SU-DHL-6 (cell line): ENCODE data around the gene SLC38A8.

Source experiments
- H2AFZ ChIP-seq: fragments of 200-600 bp; sonication (generic); 2 replicates; pipeline ENCODE4 v1.6.1; 2014; ENCODE audit warnings: low read depth, mild to moderate bottlenecking, moderate library complexity, mixed read lengths, antibody characterized with exemption, low read length; ENCODE audit not compliant: severe bottlenecking
- H3F3A ChIP-seq: fragments of 200-600 bp; shearing (Covaris generic); 2 replicates; pipeline ENCODE4 v1.6.0; 2016; ENCODE audit warnings: antibody characterized with exemption, mild to moderate bottlenecking; ENCODE audit not compliant: insufficient read depth
- H3K27ac ChIP-seq: fragments of 200-600 bp; sonication (generic); 2 replicates; pipeline ENCODE4 v1.5.1; 2016; ENCODE audit warnings: low read depth, mild to moderate bottlenecking, low read length, moderate library complexity, mixed read lengths
- H3K27me3 ChIP-seq: fragments of 200-600 bp; sonication (generic), shearing (Covaris generic); 2 replicates; pipeline ENCODE4 v1.6.0; 2014; ENCODE audit warnings: mild to moderate bottlenecking, low read length
- H3K36me3 ChIP-seq: fragments of 200-600 bp; sonication (generic); 2 replicates; pipeline ENCODE4 v1.6.1; 2014; ENCODE audit warnings: mild to moderate bottlenecking, low read length, mixed read lengths
- H3K4me2 ChIP-seq: fragments of 300-600, 200-600 bp; shearing (Covaris generic), sonication (generic); 2 replicates; pipeline ENCODE4 v1.6.0; 2014; ENCODE audit warnings: low read length, low read depth, mild to moderate bottlenecking; ENCODE audit not compliant: poor library complexity, severe bottlenecking
- H3K4me3 ChIP-seq: fragments of 200-600 bp; sonication (generic); 2 replicates; pipeline ENCODE4 v1.5.1; 2014; ENCODE audit warnings: antibody characterized with exemption, low read length, mild to moderate bottlenecking, mixed read lengths; ENCODE audit not compliant: insufficient read depth, poor library complexity, severe bottlenecking
- H3K79me2 ChIP-seq: fragments of 200-600 bp; sonication (generic); 2 replicates; pipeline ENCODE4 v1.6.1; 2014; ENCODE audit warnings: mild to moderate bottlenecking, low read length, moderate library complexity; ENCODE audit not compliant: insufficient read depth
- H3K9ac ChIP-seq: fragments of 200-600 bp; sonication (generic); 2 replicates; pipeline ENCODE4 v1.7.0; 2014; ENCODE audit warnings: mild to moderate bottlenecking, low read length
- H3K9me2 ChIP-seq: fragments of 200-600 bp; sonication (generic); replicated peaks from 2 replicates; pipeline ENCODE4 v1.6.1; 2014; ENCODE audit warnings: low read length; ENCODE audit not compliant: insufficient read depth
- H3K9me3 ChIP-seq: fragments of 200-600 bp; sonication (generic); 2 replicates; pipeline ENCODE4 v1.6.1; 2014; ENCODE audit warnings: low read length, mixed read lengths; ENCODE audit not compliant: insufficient read depth
- H4K20me1 ChIP-seq: fragments of 200-600 bp; sonication (generic); 2 replicates; pipeline ENCODE4 v1.6.1; 2014; ENCODE audit warnings: low read depth, mild to moderate bottlenecking, antibody characterized with exemption, low read length, moderate library complexity, mixed read lengths
- EZH2phosphoT487 ChIP-seq: fragments of 200-600 bp; sonication (generic), shearing (Covaris generic); conservative IDR thresholded peaks from 2 replicates; pipeline ENCODE4 v1.6.1; 2018; ENCODE audit warnings: mild to moderate bottlenecking, antibody characterized with exemption, low read length, moderate library complexity, mixed read lengths
- TF ChIP-seq, protein P1 (sequence below): fragments of 200-600 bp; sonication (generic); IDR thresholded peaks from one replicate; pipeline ENCODE4 v1.5.1; 2017; ENCODE audit warnings: antibody characterized with exemption, mild to moderate bottlenecking, low read length, moderate library complexity; ENCODE audit not compliant: insufficient read depth, poor library complexity, severe bottlenecking

SLC38A8 gene

DNA sequence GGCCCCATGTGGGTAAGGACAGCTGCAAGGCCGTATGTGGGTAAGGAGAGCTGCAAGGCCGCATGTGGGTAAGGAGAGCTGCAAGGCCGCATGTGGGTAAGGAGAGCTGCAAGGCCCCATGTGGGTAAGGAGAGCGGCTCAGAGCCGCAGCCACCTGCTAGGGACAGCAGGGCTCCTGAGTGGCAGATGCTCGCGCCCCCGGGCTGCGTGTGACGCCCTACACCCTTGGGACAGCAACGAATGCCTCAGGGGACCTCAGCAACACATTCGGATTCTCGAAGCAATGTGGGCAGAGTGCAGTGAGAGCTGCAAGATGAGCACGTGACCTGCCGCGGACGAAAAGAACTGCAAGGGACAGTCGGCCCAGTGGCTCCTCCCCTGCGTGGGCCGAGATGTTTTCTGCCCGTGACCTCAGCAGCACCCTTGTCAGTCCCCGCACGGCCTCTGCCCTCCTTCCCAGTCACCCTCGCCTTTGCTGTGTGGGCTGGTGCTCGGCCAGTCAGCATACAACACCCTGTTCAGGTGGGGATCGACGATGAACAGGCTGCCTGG, 9.6 kb upstream of the SLC38A8 start:
- H3K79me2 ChIP-seq = no peaks in the 10 kb centered on the region
- no peaks in the 10 kb centered on the region for H3K27me3 ChIP-seq
- H3K9me2 ChIP-seq = no peaks in the 10 kb centered on the region
- no peak overlapping the region for H3K27ac ChIP-seq
- no peaks in the 10 kb centered on the region for H4K20me1 ChIP-seq
- H3K4me3 ChIP-seq = no peak overlapping the region
- no peak overlapping the region for H3K4me2 ChIP-seq
- no peaks in the 10 kb centered on the region for H3K9me3 ChIP-seq
- H3F3A ChIP-seq = no peaks in the 10 kb centered on the region
- TF ChIP-seq, protein P1, sequence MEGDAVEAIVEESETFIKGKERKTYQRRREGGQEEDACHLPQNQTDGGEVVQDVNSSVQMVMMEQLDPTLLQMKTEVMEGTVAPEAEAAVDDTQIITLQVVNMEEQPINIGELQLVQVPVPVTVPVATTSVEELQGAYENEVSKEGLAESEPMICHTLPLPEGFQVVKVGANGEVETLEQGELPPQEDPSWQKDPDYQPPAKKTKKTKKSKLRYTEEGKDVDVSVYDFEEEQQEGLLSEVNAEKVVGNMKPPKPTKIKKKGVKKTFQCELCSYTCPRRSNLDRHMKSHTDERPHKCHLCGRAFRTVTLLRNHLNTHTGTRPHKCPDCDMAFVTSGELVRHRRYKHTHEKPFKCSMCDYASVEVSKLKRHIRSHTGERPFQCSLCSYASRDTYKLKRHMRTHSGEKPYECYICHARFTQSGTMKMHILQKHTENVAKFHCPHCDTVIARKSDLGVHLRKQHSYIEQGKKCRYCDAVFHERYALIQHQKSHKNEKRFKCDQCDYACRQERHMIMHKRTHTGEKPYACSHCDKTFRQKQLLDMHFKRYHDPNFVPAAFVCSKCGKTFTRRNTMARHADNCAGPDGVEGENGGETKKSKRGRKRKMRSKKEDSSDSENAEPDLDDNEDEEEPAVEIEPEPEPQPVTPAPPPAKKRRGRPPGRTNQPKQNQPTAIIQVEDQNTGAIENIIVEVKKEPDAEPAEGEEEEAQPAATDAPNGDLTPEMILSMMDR = no peak
- TF ChIP-seq EZH2phosphoT487 = no peak
- no peak overlapping the region for H2AFZ ChIP-seq
- no peak overlapping the region for H3K9ac ChIP-seq
- H3K36me3 ChIP-seq = no peaks in the 10 kb centered on the region; the same call in 1 of the 2 replicates

DNA sequence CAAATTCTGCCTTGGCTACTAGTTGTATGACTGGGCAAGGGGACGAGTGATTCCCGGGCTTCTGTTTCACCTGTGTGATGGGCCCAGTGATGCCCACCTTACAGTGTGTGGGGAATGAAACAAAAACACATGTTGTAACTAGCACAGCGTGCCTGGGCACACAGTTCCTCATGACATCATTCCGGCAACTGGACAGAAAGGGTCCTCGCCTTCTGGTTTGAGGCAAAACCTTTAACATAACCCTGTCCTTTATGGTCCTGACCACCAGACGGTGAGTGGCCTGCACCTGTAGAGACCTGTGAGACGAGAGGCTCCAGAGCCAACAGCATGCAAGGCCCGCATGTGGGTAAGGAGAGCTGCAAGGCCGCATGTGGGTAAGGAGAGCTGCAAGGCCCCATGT, 7.7 kb upstream of the SLC38A8 start:
- no peak for TF ChIP-seq EZH2phosphoT487
- TF ChIP-seq, protein P1 = no peak
- no peak overlapping the region for H3K4me2 ChIP-seq
- no peaks in the 10 kb centered on the region for H3K9me2 ChIP-seq
- H3K4me3 ChIP-seq = no peak overlapping the region
- no peaks in the 10 kb centered on the region for H3F3A ChIP-seq
- no peaks in the 10 kb centered on the region for H3K27me3 ChIP-seq
- no peak overlapping the region for H2AFZ ChIP-seq
- no peaks in the 10 kb centered on the region for H4K20me1 ChIP-seq
- H3K36me3 ChIP-seq = no peaks in the 10 kb centered on the region; the same call in 1 of the 2 replicates
- H3K79me2 ChIP-seq = no peaks in the 10 kb centered on the region
- H3K27ac ChIP-seq = no peak overlapping the region
- H3K9ac ChIP-seq = no peak overlapping the region
- no peaks in the 10 kb centered on the region for H3K9me3 ChIP-seq

DNA sequence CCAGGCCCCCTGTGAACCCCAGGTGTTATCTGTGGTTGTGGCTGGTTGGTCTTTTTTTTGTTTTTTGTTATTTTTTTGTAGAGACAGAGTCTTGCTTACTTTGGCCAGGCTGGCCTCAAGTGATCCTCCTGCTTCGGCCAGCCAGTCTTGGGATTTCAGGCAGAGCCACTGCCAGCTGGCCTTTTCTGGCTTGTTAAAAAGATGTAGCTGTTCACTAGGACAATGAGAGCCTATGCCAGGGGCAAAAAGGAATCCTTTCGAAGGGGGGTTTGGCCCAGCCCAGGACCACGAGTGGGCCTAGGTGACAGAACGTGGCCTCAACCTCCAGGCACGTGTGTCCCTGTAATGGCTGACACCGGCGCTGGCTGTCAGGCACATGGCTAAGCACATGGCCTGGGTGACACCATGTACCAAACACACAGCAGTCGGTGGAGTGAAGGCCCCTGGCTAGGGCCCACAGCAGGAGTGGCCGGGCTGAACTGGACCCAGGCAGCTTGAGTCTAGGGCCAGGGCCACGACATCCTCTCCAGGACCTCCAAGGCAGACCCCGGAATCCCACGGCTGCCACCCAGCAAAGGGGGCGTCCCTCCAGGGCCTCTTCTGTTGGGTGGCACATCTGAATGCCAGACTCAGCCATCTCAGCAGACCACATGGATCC, 6.9 kb upstream of the SLC38A8 start:
- no peak for TF ChIP-seq EZH2phosphoT487
- TF ChIP-seq, protein P1 = no peak

More for the DNA sequence above, 6.9 kb upstream of the SLC38A8 start:
- H3K27ac ChIP-seq = no peak overlapping the region
- H2AFZ ChIP-seq = no peak overlapping the region
- H3K79me2 ChIP-seq = no peaks in the 10 kb centered on the region
- no peak overlapping the region for H3K9ac ChIP-seq
- no peaks in the 10 kb centered on the region for H3K27me3 ChIP-seq
- H3K9me3 ChIP-seq = no peaks in the 10 kb centered on the region
- no peak overlapping the region for H3K4me2 ChIP-seq
- H3K36me3 ChIP-seq = no peaks in the 10 kb centered on the region; the same call in 1 of the 2 replicates
- no peak overlapping the region for H3K4me3 ChIP-seq
- H3F3A ChIP-seq = no peaks in the 10 kb centered on the region
- H3K9me2 ChIP-seq = no peaks in the 10 kb centered on the region
- no peaks in the 10 kb centered on the region for H4K20me1 ChIP-seq
